SK-N-MC (cell line): ENCODE measurements around the gene LMNA.

Experiments
- EZH2 ChIP-seq: fragments of 200-600 bp; sonication (generic); IDR thresholded peaks from one replicate; pipeline ENCODE4 v1.6.1; 2017; ENCODE audit warnings: antibody characterized with exemption
- FOXP2 ChIP-seq: optimal IDR thresholded peaks from 2 replicates; pipeline ENCODE3; 2011; ENCODE audit warnings: mild to moderate bottlenecking, moderate library complexity; ENCODE audit not compliant: insufficient read depth; ENCODE audit errors: extremely low read length, control extremely low read depth
- POLR2AphosphoS5 ChIP-seq: IDR thresholded peaks from 2 replicates; pipeline ENCODE4 v1.6.1; 2012; ENCODE audit warnings: mild to moderate bottlenecking, low read depth, low read length, borderline replicate concordance

DNA sequence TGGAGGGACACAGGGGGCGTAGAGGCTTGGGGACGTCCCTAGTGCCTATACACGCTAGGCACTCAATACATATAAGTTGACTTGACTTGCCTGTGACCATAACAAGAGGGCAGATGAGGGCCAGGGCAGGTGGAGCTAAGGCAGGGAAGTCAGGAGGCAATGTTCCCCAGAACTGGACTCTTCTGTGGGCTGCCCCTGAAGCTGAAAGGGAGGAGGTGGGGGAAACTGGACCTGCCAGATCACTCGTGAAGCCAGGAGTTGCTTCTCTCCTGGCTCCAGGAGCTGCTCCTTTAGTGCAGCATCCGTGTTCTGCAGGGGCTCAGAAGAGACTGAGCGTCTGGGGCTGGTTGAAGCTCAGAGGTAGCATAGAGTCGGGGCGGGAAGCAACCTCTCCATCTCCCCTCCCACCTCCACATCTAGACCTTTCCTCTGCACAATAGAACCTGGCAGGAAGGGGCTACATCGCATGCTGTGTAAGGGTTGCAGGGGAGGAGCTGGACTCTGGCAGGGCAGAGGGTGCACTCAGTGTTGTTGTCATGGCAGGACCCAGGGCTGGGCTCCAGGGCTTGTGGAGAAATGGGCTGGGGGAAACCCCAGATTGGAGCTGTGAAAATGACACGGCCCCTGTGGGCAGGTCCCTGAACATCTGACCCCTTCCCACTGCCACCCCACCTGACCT is 36.0 kb downstream of the LMNA start:
- TF ChIP-seq POLR2AphosphoS5 (no peak), EZH2 (no peak), FOXP2 (no peak)
